ENCODE measurements around the gene SMTNL1.

Gene SMTNL1

DNA sequence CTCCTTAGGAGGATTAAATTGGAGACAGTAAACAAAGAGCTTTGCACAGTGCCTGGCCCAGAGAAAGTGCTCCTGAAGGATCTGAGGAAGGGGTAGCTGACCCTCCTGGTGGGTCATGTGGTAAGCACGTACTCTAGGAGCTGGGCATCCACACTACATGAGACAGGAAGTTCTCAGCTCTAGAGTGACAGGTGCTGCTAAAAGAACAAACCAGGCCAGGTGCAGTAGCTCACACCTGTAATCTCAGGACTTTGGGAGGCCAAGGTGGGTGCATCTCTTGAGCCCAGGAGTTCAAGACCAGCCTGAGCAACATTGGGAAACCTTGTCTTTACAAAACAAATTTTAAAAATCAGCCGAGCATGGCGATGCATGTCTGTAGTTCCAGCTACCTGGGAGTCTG lies 35.0 kb upstream of the SMTNL1 start:
- no peak for DNase-seq (ENCODE audit: low spot score)
- TF ChIP-seq, protein P1, sequence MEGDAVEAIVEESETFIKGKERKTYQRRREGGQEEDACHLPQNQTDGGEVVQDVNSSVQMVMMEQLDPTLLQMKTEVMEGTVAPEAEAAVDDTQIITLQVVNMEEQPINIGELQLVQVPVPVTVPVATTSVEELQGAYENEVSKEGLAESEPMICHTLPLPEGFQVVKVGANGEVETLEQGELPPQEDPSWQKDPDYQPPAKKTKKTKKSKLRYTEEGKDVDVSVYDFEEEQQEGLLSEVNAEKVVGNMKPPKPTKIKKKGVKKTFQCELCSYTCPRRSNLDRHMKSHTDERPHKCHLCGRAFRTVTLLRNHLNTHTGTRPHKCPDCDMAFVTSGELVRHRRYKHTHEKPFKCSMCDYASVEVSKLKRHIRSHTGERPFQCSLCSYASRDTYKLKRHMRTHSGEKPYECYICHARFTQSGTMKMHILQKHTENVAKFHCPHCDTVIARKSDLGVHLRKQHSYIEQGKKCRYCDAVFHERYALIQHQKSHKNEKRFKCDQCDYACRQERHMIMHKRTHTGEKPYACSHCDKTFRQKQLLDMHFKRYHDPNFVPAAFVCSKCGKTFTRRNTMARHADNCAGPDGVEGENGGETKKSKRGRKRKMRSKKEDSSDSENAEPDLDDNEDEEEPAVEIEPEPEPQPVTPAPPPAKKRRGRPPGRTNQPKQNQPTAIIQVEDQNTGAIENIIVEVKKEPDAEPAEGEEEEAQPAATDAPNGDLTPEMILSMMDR (IDR thresholded peaks at IDR 0.05; ENCODE audit: extremely low read depth, missing control alignments), result no peak

DNA sequence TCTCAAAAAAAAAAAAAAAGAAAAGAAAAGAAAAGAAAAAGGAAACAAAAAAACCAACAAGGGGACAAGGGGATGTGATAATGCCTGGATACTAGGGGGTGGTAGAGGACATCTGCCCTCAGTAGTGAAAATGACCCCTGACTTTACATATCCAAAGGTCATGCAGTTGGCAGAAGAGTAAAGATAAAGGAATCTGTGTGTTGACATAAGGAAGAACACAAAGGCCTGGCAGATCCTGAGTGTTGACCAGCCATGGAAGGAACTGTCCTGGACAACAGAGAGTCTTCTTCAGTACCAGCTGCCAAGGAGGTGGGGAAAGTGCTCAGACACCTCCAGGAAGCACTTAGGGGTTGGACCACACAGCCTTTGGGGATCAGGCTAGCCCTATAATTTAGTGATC lies 34.5 kb upstream of the SMTNL1 start:
- TF ChIP-seq, protein P1 (IDR thresholded peaks at IDR 0.05; ENCODE audit: extremely low read depth, missing control alignments), result no peak
- no peak for DNase-seq (ENCODE audit: low spot score)

DNA sequence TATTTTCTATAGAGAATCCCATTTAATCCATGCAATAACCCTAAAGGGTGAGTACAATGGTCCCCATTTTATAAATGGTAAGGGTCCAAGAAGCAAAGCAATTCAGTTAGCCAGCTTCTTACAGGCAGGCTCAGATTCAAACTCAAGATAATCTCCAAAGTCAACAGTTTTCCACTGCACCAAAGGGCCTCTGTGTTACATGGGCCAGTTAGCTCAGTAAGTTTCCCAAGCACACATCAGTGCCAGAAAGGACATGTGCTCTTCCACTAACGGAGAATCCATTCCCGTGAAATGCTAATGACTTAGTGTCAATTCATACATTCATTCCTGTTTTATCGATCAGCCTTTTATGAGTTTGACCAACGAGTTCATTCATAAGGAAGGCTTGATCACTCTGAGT lies 32.9 kb upstream of the SMTNL1 start:
- TF ChIP-seq, protein P1 (IDR thresholded peaks at IDR 0.05; ENCODE audit: extremely low read depth, missing control alignments), result no peak
- DNase-seq (ENCODE audit: low spot score), result no peak

DNA sequence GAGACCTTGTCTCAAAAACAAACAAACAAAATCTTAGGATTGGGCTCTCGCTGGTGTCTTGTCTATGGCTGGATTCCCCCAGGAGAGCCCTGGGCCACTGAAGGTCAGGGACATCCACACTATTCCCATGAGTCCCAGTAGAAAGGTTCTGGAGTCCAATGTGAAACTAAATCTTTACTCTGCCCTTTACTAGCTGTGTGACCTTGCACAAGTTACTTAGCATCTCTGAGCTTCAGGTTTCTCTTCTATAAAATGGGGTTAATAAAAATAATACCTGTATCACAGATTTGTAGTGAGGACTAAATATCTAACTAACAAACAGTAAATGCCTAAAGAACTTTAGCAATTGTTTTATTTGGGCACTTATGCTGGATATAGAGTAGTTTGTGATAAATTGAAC lies 30.9 kb upstream of the SMTNL1 start:
- DNase-seq (ENCODE audit: low spot score), result no peak
- TF ChIP-seq, protein P1 (IDR thresholded peaks at IDR 0.05; ENCODE audit: extremely low read depth, missing control alignments), result no peak

DNA sequence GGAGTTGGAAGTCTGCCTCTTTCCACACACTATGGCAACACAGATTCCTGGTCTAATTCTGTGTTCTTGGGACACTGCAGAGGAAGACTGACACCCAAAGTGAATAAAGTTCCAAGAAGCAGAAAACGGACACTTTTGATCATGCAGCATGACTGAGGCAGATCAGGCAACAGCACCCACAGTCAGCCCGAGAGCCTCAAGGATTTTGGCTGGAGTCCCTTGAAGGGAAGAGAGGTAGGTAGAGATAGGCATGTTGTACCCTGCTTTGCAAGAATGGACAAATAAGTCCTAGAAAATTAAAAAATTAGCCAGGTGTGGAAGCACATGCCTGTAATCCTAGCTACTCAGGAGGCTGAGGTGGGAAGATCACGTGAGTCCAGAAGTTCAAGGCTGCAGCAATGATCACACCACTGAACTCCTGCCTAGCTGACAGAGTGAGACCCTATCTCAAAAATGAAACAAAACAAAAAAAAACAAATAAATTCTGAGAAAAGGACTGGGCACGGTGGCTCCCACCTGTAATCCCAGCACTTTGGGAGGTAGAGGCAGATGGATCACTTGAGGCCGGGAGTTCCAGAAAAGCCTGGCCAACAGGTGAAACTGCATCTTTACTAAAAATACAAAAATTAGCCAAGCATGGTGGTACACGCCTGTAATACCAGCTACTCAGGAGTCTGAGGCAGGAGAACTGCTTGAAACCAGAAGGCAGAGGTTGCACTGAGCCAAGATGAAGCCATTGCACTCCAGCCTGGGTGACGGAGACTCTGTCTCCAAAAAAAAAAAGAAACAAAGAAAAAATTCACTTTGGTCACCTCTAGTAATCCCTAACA lies 28.8 kb upstream of the SMTNL1 start:
- TF ChIP-seq, protein P1 (IDR thresholded peaks at IDR 0.05; ENCODE audit: extremely low read depth, missing control alignments), result no peak
- DNase-seq (ENCODE audit: low spot score), result no peak

DNA sequence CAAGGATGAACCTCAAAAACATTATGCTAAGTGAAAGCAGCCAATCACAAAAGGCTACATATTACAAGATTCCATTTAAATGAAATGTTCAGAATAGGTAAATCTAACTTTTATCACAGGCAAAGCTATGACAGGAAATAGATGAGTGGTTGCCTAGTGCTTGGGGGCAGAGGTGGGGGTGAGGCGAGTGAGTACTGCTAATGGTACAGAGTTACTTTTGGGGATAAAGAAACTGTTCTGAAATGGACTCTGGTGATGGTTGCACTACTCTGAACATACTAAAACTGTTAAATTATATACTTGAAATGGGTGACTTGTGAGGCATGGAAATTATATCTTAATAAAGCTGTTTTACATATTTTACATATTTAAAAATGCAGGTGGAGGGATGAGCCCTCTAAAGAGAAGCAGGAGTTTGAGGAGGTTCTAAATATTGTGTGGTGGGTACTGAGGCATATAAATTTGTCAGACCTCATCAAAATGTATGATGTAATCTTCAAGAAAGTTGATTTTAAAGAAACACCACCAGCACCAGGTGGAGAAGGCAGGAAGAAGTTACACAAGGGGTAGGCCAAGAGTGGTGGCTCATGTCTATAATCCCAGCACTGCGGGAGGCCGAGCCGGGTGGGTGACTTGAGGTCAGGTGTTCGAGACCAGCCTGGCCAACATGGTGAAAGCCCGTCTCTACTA lies 25.5 kb upstream of the SMTNL1 start:
- TF ChIP-seq, protein P1 (IDR thresholded peaks at IDR 0.05; ENCODE audit: extremely low read depth, missing control alignments), result no peak

More for the DNA sequence above, 25.5 kb upstream of the SMTNL1 start:
- DNase-seq (ENCODE audit: low spot score), result no peak

Data from GM20000 (cell line).